CD4-positive, alpha-beta T cell treated with Interleukin-17A for 1 hour (primary cell): ENCODE results near the gene MARK4.

ENCODE experiments used
- DNase-seq: peaks from one replicate; pipeline ENCODE4 v3.0.0-alpha.2; 2020

The MARK4 gene

GRCh38 chr19:45275370-45275971, 24.4 kb downstream of the MARK4 start:
- no peak for DNase-seq

DNA sequence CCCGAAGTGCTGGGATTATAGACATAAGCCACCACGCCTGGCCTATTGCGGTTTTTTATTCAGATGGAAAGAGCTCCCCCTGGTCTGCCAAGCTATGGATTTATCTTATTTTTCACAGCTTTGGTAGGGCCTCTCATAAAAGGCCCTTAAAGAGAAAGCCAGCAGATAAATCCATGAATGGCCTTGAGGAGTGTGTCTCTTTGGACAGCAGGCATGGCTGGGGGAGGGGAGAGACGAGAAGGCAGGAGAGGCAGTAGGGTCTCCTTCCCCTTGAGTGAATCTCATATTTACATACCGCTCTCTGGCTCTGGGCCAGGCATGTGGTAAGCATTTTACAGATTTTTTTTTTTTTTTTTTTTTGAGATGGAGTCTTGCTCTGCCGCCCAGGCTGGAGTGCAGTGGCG, 25.2 kb downstream of the MARK4 start:
- no peak for DNase-seq

GRCh38 chr19:45278087-45278486, 27.0 kb downstream of the MARK4 start:
- DNase-seq: no peak

GRCh38 chr19:45279587-45280192, 28.6 kb downstream of the MARK4 start:
- no peak for DNase-seq

DNA sequence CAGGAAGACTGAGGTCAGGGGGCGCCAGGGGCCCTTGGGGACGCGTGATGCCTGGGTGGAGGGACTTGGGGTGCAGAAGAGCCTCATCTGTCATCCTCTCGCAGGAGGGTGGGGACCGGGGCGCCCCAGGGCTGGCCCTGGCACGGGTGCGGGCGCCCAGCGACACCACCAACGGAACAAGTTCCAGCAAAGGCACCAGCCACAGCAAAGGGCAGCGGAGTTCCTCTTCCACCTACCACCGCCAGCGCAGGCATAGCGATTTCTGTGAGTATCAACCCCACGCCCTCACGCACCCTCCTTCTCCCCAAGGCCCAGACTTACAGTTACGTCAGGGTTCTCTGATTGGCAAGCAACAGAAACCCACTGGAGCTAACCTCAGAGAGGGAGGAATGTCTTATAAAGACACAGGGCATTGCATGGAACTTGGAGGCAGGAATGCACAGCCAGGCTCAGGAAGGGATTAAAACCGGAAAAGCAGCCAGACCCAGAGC, 29.4 kb downstream of the MARK4 start:
- no peak for DNase-seq

DNA sequence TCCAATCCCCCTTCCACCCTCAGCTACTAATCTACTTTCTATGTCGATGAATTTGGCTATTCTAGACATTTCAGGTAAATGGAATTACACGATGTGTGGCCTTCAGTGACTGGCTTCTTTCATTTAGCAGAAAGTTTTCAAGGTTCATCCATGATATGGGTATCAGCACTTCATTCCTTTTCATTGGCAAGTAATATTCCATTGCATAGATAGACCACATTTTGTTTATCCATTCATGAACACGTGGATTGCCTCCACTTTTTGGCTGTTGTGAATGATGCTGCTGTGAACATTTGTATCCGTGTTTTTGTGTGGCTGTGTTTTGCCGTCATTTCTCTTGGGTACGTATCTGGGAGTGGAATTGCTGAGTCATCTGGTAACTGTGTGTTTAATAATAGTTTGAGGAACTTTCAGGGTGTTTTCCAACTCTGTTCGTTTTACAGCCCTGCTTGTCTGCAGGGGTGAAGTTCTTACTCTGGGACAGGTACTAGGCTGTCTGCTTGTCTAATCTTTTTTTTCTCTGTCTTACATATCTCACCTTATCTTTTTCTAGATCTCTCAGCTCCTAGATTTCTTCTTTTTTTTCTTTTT, 32.5 kb downstream of the MARK4 start:
- no peak for DNase-seq

DNA sequence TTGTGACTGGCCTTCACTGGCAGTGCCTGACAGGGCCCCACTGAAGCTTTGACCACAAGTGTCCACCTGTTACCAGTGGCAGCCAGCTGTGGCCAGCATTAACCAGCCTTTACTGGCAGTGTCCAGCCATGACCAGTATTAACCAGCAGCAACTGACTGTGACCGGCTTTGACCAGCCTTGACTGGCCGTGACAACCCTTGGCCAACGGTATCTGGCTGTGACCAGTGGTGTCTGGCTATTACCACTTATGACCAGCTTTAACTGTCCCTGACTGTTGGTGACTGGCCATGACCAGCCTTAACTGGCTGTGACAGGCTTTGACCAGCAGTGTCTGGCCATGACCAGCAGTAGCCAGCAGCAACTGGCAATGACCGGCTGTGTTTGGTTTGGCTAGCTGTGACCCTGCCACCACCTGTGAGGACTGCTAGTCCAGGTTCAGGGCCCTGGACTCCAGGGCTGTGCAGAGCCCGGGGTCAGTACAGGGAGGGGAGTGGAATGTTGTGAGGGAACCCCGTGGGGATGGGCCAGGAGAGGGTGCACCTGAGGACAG, 39.4 kb downstream of the MARK4 start:
- no peak for DNase-seq

- no peak for DNase-seq
Measured at GRCh38 chr19:45291834-45292233, 40.8 kb downstream of the MARK4 start.

DNA sequence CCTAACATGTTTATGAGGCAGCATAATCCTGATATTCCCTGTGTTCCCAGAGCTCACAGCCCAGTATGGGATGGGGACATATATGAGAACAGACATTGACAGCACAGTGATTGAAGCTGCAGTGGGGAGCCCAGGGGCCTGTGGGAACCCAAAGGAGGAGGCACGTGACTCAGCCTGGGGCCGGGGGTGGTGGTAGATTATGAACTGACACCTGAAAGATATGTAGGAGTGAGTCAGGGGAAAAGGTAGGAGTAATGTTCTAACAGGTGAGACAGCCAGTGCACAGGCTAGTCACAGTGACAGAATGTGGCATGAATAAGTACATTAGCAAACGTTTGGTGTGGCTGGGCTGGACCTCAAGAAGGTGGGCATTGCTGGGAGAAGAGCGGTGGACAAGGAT, 42.6 kb downstream of the MARK4 start:
- DNase-seq: no peak

- no peak for DNase-seq
Measured at GRCh38 chr19:45294291-45295029, 43.4 kb downstream of the MARK4 start.

GRCh38 chr19:45295873-45296272, 44.8 kb downstream of the MARK4 start:
- no peak for DNase-seq

GRCh38 chr19:45296355-45296754, 45.3 kb downstream of the MARK4 start:
- DNase-seq: no peak

GRCh38 chr19:45297674-45298073, 46.6 kb downstream of the MARK4 start:
- DNase-seq: no peak

DNA sequence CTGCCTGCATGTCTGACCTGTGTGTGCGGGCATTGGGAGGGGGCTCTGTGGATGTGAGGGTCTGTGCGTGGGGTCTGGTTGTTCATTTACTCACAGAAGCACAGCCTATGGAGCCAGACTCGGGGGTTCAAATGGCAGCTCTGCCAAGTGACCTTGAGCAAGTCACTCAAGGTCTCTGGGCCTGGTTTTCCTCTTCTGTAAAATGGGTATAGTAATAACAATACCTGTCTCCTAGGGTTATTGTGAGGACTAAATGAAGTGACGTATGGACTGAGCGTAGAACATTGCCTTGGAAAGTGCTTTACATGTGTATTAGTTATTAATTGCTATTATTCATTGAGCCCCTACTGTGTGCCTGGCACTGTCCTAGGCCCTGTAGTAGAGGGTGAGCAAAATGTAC, 47.2 kb downstream of the MARK4 start:
- DNase-seq: no peak

DNA sequence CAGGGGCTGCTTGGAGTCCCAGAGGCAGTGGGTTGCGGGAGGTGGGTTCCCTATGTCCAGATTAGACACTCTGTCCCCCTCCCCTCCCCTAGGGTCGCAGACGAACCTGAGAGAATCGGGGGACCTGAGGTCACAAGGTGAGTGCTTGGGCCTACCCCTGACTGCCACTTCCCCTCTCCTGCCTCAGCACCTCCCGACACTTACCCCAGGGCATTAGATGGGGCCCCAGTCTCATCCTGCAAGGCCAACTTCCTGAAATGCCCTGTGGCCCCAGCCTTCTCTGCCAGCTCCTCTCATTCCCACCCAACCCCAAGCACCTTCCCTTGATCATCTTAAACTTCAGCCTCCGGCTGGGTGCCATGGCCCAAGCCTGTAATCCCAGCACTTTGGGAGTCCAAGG, 48.6 kb downstream of the MARK4 start:
- no peak for DNase-seq

GRCh38 chr19:45302416-45302815, 51.3 kb downstream of the MARK4 start:
- DNase-seq: no peak

GRCh38 chr19:45303269-45304060, 52.4 kb downstream of the MARK4 start:
- DNase-seq: no peak

DNA sequence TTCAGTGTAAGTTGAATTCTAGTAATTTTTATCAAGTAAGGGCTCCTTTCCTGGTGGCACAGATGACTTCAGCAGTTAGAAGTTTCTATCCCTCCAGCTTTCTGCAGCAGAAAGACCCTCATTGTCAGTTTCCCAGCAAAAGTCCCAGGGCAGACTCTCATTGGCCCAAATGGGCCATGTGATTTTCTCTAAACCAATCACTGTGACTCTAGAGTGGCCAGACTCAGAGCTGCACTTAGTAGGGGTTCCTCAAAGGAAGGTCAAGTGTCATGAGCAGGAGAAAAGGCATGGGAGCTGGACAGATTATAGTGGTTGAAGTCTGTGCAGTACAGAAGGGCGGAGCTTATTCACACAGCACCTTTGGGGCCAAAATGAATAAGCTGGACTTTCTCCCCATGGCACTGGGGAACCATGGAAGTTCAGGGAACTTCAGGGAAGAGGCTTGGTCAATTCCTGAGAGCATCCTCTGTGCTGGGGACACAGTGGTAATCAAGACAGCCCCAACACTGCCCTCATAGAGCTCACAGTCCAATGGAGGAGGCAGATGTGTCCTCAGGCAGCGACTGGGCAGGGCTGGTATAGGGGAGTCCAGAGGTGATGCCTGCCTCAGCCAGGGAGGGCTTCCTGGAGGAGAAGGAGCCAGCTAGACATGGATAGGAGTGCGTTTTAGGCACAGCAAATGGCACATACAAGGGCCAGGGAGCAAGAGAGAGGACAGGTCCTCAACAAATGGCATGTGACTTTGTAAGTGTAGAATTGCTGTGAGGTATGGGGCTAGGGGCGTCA, 53.3 kb downstream of the MARK4 start:
- no peak for DNase-seq

- DNase-seq: no peak
Measured at GRCh38 chr19:45305007-45305406, 53.9 kb downstream of the MARK4 start.

GRCh38 chr19:45305421-45305820, 54.4 kb downstream of the MARK4 start:
- DNase-seq: no peak

DNA sequence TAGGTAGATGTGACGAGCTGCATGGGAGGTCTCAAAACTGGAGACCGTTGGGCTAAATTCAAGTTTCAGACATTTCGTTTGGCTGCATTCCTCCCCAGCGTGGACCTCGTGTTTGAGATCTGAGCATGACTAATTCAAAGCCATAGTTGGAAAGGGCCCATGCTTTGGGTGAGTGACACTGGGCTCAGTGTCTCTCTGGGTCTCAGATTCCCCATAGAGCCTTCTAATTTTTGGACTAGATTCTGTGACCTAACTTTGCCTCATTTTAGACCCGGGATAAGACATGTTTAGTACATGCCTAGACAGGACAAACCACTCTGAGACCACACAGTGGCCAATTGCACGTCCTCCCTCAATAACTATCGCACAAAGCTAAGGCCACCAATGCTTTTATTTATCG, 55.0 kb downstream of the MARK4 start:
- no peak for DNase-seq

DNA sequence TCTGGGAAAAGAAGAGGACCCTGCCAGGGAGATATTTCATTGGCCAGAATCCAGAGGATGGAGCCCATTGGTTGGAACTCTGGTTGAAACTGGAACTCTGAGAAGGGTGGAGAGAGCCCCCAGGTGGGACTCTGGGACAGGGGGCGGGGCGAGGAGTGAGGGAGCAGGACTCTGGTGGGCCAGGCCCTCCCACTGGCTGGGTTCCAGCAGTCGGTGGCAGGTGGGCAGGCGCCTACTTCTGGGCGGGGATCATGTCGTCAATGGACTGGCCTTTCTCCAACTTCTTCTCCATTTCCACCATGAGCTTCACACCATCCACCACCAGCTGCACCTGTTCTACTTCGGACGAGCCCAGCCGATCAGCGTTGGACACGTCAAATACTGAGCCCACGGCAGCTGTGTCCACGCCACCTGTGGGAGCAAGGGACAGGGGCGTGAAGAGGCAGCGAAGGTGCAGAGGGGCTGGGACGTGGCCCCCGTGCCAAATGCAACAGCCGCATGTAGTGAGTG, 55.5 kb downstream of the MARK4 start:
- DNase-seq: no peak
